Measurements from ENCODE around the gene SLAMF1.

Gene SLAMF1

DNA sequence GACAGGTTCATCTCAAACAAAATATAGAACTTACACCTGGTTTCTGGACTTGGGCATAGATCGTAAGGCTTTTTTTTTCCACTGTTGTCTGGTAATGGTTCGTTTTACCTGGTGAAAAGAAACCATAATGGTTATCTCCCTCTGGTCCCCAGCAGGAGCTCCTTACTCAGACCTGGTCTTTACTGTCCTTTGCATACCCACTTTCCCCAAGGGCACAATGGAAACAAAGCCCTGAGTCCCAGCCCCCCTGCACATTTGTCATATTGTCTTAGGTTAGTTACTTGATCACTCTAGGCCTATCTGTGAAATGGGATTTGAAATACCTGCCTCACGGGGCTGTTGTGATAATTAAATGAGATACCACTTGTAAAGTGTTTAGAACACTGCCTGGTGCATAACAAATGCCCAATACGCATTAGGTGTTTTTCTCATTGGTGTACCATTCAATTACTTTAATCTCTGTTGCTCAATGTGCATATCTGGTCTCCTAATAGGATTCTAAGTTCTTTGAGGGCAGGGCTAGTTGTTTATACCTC is 27.0 kb downstream of the SLAMF1 start:
- TF ChIP-seq POLR2AphosphoS5 (IDR thresholded peaks at IDR 0.05; ENCODE audit: low read depth), result no peak
- TF ChIP-seq CTCF (IDR thresholded peaks at IDR 0.05; ENCODE audit: insufficient read depth, low read length), result no peak
- no peak for TF ChIP-seq GABPA (IDR thresholded peaks at IDR 0.05; ENCODE audit: low read depth)
- TF ChIP-seq SPI1 (IDR thresholded peaks at IDR 0.05; ENCODE audit: borderline replicate concordance, low read depth), result no peak
- TF ChIP-seq, protein P1, sequence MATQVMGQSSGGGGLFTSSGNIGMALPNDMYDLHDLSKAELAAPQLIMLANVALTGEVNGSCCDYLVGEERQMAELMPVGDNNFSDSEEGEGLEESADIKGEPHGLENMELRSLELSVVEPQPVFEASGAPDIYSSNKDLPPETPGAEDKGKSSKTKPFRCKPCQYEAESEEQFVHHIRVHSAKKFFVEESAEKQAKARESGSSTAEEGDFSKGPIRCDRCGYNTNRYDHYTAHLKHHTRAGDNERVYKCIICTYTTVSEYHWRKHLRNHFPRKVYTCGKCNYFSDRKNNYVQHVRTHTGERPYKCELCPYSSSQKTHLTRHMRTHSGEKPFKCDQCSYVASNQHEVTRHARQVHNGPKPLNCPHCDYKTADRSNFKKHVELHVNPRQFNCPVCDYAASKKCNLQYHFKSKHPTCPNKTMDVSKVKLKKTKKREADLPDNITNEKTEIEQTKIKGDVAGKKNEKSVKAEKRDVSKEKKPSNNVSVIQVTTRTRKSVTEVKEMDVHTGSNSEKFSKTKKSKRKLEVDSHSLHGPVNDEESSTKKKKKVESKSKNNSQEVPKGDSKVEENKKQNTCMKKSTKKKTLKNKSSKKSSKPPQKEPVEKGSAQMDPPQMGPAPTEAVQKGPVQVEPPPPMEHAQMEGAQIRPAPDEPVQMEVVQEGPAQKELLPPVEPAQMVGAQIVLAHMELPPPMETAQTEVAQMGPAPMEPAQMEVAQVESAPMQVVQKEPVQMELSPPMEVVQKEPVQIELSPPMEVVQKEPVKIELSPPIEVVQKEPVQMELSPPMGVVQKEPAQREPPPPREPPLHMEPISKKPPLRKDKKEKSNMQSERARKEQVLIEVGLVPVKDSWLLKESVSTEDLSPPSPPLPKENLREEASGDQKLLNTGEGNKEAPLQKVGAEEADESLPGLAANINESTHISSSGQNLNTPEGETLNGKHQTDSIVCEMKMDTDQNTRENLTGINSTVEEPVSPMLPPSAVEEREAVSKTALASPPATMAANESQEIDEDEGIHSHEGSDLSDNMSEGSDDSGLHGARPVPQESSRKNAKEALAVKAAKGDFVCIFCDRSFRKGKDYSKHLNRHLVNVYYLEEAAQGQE (IDR thresholded peaks at IDR 0.05; ENCODE audit: insufficient replicate concordance, low read depth), result no peak
- Histone ChIP-seq H3K27ac (replicated peaks) (no peak overlapping the region), H3K27me3 (ENCODE audit: insufficient read depth, poor library complexity, severe bottlenecking) (no peaks in the 10 kb centered on the region), H3K4me3 (replicated peaks; ENCODE audit: insufficient read depth, low read length) (no peak overlapping the region)
- DNase-seq (ENCODE audit: low read depth in 1 of 2, low spot score in 1 of 2), result no peak

GRCh38 chr1:160618763-160619274 is 28.0 kb downstream of the SLAMF1 start:
- Histone ChIP-seq H3K27me3 (ENCODE audit: insufficient read depth, poor library complexity, severe bottlenecking) (no peaks in the 10 kb centered on the region), H3K27ac (replicated peaks) (no peak overlapping the region), H3K4me3 (replicated peaks; ENCODE audit: insufficient read depth, low read length) (no peak overlapping the region)
- DNase-seq (ENCODE audit: low read depth in 1 of 2, low spot score in 1 of 2), result no peak
- TF ChIP-seq CTCF (IDR thresholded peaks at IDR 0.05; ENCODE audit: insufficient read depth, low read length), result peak; percentile 47
- TF ChIP-seq POLR2AphosphoS5 (IDR thresholded peaks at IDR 0.05; ENCODE audit: low read depth), result no peak

DNA sequence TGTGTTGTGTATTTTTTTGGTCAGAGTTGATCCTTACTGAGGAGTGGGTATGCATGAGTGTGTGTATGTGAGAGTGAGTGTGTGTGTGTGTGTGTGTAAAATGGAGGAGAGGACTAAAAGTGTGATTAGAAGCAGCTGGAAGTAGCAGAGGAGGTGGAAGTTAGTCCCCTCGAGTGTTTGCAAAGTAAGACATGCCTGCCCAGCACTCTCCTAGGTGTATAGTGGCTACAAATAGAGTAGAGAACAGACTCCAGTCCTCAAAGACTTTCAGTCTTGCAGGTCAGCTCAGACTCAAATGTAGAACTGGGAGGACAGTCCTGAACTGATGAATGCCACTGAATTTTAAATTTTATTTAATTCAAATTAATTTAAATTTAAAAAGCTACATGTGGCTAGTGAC is 28.5 kb downstream of the SLAMF1 start:
- DNase-seq (ENCODE audit: low read depth in 1 of 2, low spot score in 1 of 2), result no peak
- TF ChIP-seq, protein P1 (IDR thresholded peaks at IDR 0.05; ENCODE audit: insufficient replicate concordance, low read depth), result no peak
- TF ChIP-seq SPI1 (IDR thresholded peaks at IDR 0.05; ENCODE audit: borderline replicate concordance, low read depth), result no peak
- Histone ChIP-seq H3K27me3 (ENCODE audit: insufficient read depth, poor library complexity, severe bottlenecking) (no peaks in the 10 kb centered on the region), H3K4me3 (replicated peaks; ENCODE audit: insufficient read depth, low read length) (no peak overlapping the region), H3K27ac (replicated peaks) (no peak overlapping the region)

DNA sequence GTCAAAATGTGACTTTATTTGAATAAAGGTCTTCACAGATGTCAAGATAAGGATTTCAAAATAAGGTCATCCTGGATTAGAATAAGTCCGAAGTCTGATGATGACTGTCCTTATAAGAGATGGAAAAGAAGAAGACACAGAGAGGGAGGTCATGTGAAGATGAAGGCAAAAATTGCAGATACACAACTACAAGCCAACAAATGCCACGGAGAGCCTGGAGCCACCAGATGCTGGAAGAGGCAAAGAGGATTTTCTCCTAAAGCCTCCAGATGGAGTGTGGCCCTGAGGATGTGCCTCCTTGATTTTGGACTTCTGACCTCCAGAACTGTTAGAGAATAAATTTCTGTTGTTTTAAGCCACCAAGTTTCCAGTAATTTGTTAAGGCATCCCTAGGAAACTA is 31.2 kb downstream of the SLAMF1 start:
- no peak for DNase-seq (ENCODE audit: low read depth in 1 of 2, low spot score in 1 of 2)
- H3K27ac ChIP-seq (replicated peaks), result no peak overlapping the region
- H3K4me3 ChIP-seq (replicated peaks; ENCODE audit: insufficient read depth, low read length), result no peak overlapping the region
- no peaks in the 10 kb centered on the region for H3K27me3 ChIP-seq (ENCODE audit: insufficient read depth, poor library complexity, severe bottlenecking)
- no peak for TF ChIP-seq CTCF (IDR thresholded peaks at IDR 0.05; ENCODE audit: insufficient read depth, low read length)
- no peak for TF ChIP-seq GABPA (IDR thresholded peaks at IDR 0.05; ENCODE audit: low read depth)
- TF ChIP-seq SPI1 (IDR thresholded peaks at IDR 0.05; ENCODE audit: borderline replicate concordance, low read depth), result no peak
- TF ChIP-seq, protein P1 (IDR thresholded peaks at IDR 0.05; ENCODE audit: insufficient replicate concordance, low read depth), result no peak
- no peak for TF ChIP-seq POLR2AphosphoS5 (IDR thresholded peaks at IDR 0.05; ENCODE audit: low read depth)
